GM18502 (cell line): ENCODE data around the gene ZC2HC1C.

Experiments used
- ATAC-seq: cut with Tn5 transposase; IDR thresholded peaks from one replicate; pipeline ENCODE4 v1.9.1; 2021; ENCODE audit warnings: mild to moderate bottlenecking; ENCODE audit not compliant: unreplicated experiment, poor library complexity

ZC2HC1C gene

GRCh38 chr14:75128596-75128990, 59.2 kb downstream of the ZC2HC1C start:
- no peak for ATAC-seq
